Breast epithelium (tissue), 3 donors: ENCODE data around the gene TYRO3.

Experiments
- POLR2AphosphoS5 ChIP-seq, 3 donors: sonication (generic); formaldehyde crosslinking; IDR thresholded peaks; one replicate each; pipeline ENCODE4 v1.6.1; 2017; ENCODE audit warnings: antibody characterized with exemption in 3 of 3
- TF ChIP-seq, protein P1 (sequence below), 3 donors: fragments of 450-650 bp; IDR thresholded peaks; one replicate each; pipeline ENCODE4 v1.5.1; 2016 to 2017; ENCODE audit warnings: antibody characterized with exemption in 3 of 3, mild to moderate bottlenecking in 3 of 3, moderate library complexity in 3 of 3

DNA sequence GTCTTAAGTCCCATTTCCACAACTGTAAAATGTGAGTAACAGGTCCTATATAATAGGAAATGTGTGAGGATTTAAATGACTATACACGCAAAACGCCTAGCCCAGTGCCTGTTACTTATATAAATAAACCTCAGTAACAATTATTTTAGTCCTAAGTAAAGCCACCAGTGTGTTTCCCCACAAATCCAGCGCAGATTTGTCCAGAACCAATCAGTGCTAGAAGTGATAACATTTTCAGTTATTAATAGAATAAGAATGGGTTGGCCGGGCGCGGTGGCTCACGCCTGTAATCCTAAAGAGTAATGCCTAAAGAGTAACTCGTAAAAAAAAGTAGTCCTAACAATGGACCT lies 15.5 kb upstream of the TYRO3 start:
- TF ChIP-seq, protein P1, sequence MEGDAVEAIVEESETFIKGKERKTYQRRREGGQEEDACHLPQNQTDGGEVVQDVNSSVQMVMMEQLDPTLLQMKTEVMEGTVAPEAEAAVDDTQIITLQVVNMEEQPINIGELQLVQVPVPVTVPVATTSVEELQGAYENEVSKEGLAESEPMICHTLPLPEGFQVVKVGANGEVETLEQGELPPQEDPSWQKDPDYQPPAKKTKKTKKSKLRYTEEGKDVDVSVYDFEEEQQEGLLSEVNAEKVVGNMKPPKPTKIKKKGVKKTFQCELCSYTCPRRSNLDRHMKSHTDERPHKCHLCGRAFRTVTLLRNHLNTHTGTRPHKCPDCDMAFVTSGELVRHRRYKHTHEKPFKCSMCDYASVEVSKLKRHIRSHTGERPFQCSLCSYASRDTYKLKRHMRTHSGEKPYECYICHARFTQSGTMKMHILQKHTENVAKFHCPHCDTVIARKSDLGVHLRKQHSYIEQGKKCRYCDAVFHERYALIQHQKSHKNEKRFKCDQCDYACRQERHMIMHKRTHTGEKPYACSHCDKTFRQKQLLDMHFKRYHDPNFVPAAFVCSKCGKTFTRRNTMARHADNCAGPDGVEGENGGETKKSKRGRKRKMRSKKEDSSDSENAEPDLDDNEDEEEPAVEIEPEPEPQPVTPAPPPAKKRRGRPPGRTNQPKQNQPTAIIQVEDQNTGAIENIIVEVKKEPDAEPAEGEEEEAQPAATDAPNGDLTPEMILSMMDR (IDR thresholded peaks at IDR 0.05) = no peak
- no peak for TF ChIP-seq POLR2AphosphoS5 (IDR thresholded peaks at IDR 0.05)
